IPS-15b (cell line): ENCODE measurements around the gene FBXL22.
A peak's percentile ranks its signal among the peaks of the same experiment; 100 is the strongest.

Experiments
- H3K27me3 ChIP-seq: one replicate; pipeline ENCODE4 v1.6.1; 2013; ENCODE audit warnings: low read length; ENCODE audit not compliant: control insufficient read depth, insufficient read depth
- H3K36me3 ChIP-seq: one replicate; pipeline ENCODE4 v1.6.1; 2013; ENCODE audit warnings: low read length; ENCODE audit not compliant: control insufficient read depth, insufficient read depth
- H3K4me1 ChIP-seq: one replicate; pipeline ENCODE4 v1.6.1; 2013; ENCODE audit warnings: mild to moderate bottlenecking, low read length; ENCODE audit not compliant: control insufficient read depth, insufficient read depth
- H3K4me3 ChIP-seq: one replicate; pipeline ENCODE4 v1.5.1; 2013; ENCODE audit warnings: low read depth, low read length
- H3K9ac ChIP-seq: one replicate; pipeline ENCODE4 v1.6.1; 2013; ENCODE audit warnings: low read depth, mild to moderate bottlenecking, low read length
- H3K9me3 ChIP-seq: one replicate; pipeline ENCODE4 v1.6.1; 2013; ENCODE audit warnings: mild to moderate bottlenecking, low read length; ENCODE audit not compliant: control insufficient read depth, insufficient read depth

FBXL22 gene

GRCh38 chr15:63595688-63596087, 1.5 kb upstream of the FBXL22 start:
- Histone ChIP-seq H3K27me3 (peaks cover 8% of the 10 kb centered on the region), H3K9ac (no peak overlapping the region), H3K4me3 (no peak overlapping the region)

DNA sequence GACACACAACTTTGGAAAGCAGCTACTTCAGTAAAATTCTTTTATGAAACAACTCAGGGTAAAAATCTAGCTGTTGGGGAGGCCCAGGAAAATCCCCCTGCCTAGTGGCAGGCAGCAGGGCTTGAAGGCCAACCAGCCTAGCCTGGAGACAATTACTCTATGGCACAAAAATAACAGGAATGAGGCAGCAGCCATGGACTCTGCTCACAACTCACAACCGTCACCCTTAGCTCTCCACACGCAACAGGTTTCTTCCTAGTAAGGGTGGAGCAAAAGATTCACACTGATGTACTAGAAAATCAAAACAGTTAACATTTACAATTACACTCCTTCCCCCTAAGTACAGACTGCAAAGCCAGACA, 530 bp upstream of the FBXL22 start:
- H3K4me1 ChIP-seq = peaks cover 5% of the 10 kb centered on the region
- peaks cover 2% of the 10 kb centered on the region for H3K36me3 ChIP-seq
- H3K9ac ChIP-seq = no peak overlapping the region
- peaks cover 14% of the 10 kb centered on the region for H3K27me3 ChIP-seq
- no peak overlapping the region for H3K4me3 ChIP-seq
- no peaks in the 10 kb centered on the region for H3K9me3 ChIP-seq

More at GRCh38 chr15:63595688-63596087, 1.5 kb upstream of the FBXL22 start:
- Histone ChIP-seq H3K36me3 (peaks cover 2% of the 10 kb centered on the region), H3K4me1 (peaks cover 5% of the 10 kb centered on the region), H3K9me3 (no peaks in the 10 kb centered on the region)

DNA sequence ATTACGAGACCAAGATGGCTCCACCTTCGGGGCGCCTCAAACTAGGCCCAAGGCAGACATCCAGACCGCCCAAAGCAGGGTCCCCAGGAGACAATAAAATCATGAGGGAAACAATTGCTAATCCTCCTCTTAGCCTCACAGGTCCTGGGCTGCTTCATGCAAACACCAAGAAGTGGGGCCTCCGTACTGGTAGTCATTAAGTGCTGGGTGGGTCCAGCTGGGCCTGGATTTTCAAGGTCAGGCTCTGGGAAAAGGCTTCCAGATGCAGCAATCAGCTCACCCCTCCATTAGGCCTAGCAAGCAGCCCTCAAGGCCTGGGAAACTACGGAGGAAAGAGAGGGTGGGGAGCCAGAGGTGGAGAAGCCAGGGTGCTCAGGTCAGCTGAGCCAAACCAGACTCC, 634 bp downstream of the FBXL22 start:
- H3K9me3 ChIP-seq = no peaks in the 10 kb centered on the region
- no peak overlapping the region for H3K9ac ChIP-seq
- H3K4me1 ChIP-seq = peaks cover 5% of the 10 kb centered on the region
- peaks cover 2% of the 10 kb centered on the region for H3K36me3 ChIP-seq
- H3K27me3 ChIP-seq = peaks cover 23% of the 10 kb centered on the region
- no peak overlapping the region for H3K4me3 ChIP-seq

DNA sequence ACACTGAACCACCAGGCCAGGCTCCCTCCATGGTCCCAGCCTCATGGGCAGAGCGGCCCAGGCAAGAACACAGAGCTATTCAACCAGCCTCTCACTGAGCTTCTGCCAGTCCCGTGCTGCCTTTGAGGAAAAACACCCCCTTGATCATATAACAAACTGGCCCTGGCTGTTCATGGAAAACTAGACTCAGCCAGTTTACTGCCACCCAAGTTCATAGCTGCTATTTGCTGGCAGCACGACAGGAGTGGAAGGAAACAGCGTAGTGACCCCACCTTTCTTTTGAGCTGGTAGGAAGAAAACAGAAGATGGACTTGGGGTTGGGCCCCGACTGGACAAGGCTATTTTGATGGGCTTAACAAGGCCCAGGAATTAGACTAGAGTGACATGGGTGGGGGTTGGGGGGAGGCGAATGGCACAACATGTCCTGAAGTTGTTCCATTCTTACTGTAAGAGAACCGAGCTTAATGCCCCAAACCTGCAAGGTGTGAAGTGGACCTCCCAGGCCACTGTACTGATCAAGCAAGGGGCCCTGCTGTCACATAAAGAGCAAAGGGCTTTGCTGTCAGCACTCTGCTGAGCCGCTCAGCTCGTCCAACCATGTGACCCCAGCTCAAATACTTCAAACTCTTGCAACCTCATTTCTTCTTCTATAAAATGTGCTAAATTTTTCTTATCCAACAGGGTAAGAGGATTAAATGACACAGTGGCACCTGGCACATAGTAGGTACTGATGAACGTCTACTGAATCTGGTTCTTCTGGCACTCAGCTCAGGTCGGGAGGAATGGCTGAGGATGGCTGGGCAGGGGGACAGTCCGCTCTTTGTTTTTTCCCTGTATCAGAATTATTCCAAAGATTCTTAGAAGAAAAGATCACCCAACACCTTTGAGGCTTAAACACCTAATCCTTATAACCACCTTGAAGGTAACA, 1.6 kb downstream of the FBXL22 start:
- no peak overlapping the region for H3K4me3 ChIP-seq

DNA sequence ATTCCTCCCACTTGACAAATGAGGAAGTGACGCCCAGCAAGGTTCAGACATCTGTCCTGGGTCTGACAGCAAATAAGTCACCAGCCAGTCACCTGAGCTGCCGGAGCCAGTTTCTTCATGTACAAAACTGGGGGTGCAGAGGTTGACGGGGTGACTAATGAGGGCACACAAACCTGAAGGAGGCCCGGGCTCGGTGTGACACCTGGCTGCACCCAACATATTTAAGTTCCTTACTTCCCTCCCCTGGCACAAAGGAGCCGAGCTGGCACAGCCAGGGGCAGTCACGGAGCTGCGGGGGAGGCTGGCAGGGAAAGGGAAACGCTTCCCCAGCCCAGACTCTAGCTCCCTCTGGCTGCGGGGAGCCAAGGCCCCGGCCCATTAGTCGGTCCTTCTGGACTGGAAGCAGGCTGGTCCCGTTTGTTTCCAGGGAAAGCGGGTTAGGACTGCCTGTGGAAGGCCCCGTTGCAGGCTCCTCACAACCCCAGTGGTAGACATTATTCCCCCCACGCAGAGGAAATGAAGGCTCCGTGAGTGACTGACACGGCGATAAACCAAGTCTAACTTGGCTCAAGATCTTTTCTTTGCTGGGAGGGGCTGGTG, 2.3 kb downstream of the FBXL22 start:
- Histone ChIP-seq H3K4me1 (peaks cover 5% of the 10 kb centered on the region), H3K36me3 (peaks cover 2% of the 10 kb centered on the region), H3K9ac (no peak overlapping the region), H3K4me3 (peak overlapping the region; percentile 76), H3K9me3 (no peaks in the 10 kb centered on the region), H3K27me3 (peaks cover 27% of the 10 kb centered on the region)

More for the DNA sequence above, 1.6 kb downstream of the FBXL22 start:
- Histone ChIP-seq H3K4me1 (peaks cover 5% of the 10 kb centered on the region), H3K9ac (no peak overlapping the region), H3K36me3 (peaks cover 2% of the 10 kb centered on the region), H3K27me3 (peaks cover 27% of the 10 kb centered on the region), H3K9me3 (no peaks in the 10 kb centered on the region)

DNA sequence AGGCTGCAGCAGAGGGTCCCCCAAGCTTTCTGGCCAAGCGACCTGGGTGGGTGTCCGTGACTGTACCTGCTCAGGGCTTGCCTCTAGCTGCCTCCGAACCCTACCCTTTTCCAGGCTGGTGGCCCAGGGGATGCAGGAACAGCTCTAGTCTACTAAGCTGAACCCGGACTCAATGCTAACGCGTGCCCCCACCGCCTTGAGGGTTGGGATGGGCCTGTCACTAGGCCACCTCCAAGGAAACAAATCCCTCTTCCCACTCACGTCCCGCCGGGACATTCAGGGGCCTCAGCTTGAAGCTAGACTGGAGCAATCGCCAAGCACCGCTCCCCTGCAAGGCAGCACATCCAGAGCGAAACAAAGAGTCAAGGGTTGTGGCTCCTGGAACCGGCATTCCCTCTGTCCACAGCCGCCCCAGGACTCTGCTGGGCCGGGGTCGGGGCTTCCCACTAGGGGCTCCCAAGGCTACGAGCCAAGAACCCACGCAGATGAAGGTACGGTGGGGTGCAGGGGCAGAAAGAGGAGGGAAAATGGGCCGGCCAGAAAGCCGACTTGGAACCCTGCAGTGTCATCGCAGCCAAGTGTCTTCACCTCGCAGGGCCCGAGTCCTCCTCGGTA, 2.9 kb downstream of the FBXL22 start:
- Histone ChIP-seq H3K4me1 (peaks cover 5% of the 10 kb centered on the region), H3K27me3 (peaks cover 27% of the 10 kb centered on the region), H3K9ac (peak overlapping the region; percentile 85)

DNA sequence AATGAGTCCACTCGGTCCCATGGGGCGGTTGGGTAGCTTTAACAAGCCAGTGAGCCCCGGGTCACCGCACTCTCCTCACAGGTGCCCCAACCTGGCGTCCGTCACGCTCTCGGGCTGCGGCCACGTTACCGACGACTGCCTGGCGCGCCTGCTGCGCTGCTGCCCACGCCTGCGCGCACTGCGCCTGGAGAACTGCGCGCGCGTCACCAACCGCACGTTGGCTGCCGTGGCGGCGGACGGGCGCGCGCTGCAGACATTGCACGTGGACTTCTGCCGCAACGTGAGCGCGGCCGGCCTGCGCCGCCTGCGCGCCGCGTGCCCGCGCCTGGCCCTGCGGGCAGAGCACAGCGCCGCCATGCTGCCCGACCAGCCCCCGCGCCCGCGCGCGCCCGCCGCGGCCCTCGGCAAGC, 3.4 kb downstream of the FBXL22 start:
- Histone ChIP-seq H3K36me3 (peaks cover 2% of the 10 kb centered on the region), H3K4me1 (peaks cover 5% of the 10 kb centered on the region), H3K9me3 (no peaks in the 10 kb centered on the region), H3K27me3 (peaks cover 27% of the 10 kb centered on the region), H3K9ac (peak overlapping the region; percentile 85), H3K4me3 (peak overlapping the region; percentile 76)

More for the DNA sequence above, 2.9 kb downstream of the FBXL22 start:
- Histone ChIP-seq H3K36me3 (peaks cover 2% of the 10 kb centered on the region), H3K4me3 (peak overlapping the region; percentile 76), H3K9me3 (no peaks in the 10 kb centered on the region)

DNA sequence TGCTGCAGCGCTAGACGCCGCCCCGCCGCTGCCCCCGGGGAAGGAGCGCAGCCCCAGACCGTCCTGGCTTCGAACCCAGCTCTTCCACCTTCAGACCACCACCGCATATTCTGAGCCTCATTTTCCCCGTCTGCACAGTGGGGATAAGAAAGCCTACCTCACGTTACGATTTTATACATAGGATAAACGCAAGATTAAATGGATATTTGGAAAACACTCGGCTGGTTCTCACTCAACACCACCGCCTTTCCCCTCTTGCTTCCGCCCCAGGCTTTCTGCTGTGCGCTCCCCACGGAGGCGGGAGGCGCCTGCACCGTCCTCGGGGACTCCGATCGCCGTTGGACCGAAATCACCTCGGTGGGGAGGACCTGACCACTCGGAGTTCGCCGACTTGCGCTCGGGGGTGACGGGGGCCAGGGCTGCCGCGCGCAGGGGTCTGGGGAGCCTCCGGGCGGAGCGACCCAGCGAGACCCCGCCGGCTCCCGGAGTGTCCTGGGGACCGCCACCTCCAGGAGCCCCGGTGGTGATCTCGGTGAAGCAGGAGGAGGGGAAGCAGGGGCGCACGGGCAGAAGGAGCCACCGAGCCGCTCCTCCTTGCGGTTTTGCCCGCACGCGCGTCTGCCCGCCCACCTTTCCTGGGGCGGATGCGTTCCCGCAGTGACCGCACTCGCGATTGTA, 4.0 kb downstream of the FBXL22 start:
- H3K4me1 ChIP-seq = peaks cover 5% of the 10 kb centered on the region
- peaks cover 2% of the 10 kb centered on the region for H3K36me3 ChIP-seq
- peaks cover 27% of the 10 kb centered on the region for H3K27me3 ChIP-seq
- H3K9me3 ChIP-seq = no peaks in the 10 kb centered on the region
- peak overlapping the region; percentile 76 for H3K4me3 ChIP-seq
- H3K9ac ChIP-seq = peak overlapping the region; percentile 61

DNA sequence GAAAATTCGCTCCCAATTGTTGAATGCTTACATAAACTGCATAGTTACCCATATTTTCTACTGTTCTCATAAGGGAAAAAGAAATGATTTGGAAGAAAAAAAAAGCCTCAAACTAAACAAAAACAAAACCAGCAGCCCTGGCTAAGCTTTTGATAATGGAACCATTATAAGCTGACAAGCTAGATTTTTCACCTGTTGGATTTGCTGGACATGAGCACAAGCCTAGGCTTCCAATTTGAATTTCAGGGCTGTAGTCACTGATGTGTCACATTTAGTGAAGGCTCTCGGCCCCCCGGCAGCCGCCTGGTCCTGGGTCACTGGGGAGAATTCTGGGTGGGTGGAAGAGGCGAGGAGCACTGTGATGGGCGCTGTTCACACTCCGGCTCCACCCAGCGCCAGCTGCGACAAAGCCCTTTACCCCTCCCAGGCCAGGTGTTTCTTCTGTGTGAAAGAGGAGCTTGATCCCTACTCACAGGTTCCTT, 4.6 kb downstream of the FBXL22 start:
- Histone ChIP-seq H3K9ac (no peak overlapping the region), H3K4me1 (peaks cover 5% of the 10 kb centered on the region), H3K4me3 (peak overlapping the region; percentile 76), H3K36me3 (peaks cover 2% of the 10 kb centered on the region), H3K27me3 (peaks cover 27% of the 10 kb centered on the region), H3K9me3 (no peaks in the 10 kb centered on the region)

DNA sequence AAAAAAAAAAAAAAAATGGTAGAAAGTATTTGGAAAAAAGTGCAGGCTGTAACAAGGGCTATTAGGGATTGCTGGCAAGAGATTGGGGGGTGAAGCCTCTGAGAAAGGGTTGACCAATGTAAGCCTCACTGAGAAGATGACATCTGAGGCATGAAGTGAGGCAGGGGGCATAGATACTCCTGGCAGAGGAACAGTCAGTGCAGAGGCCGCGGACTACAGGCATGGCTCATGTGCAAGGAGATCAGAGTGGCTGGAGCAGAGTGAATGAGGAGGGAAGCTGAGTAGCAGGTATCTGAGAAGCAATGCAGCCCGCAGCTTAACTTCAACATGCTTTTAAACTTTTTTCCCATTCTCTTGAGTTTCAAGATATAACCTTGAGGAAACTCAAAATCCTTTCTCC, 5.4 kb downstream of the FBXL22 start:
- Histone ChIP-seq H3K27me3 (peaks cover 27% of the 10 kb centered on the region), H3K9ac (no peak overlapping the region), H3K9me3 (no peaks in the 10 kb centered on the region), H3K36me3 (no peaks in the 10 kb centered on the region), H3K4me1 (peaks cover 5% of the 10 kb centered on the region), H3K4me3 (no peak overlapping the region)

- H3K27me3 ChIP-seq = peaks cover 27% of the 10 kb centered on the region
- H3K4me3 ChIP-seq = no peak overlapping the region
- H3K36me3 ChIP-seq = no peaks in the 10 kb centered on the region
- no peak overlapping the region for H3K9ac ChIP-seq
- H3K9me3 ChIP-seq = no peaks in the 10 kb centered on the region
- H3K4me1 ChIP-seq = peaks cover 5% of the 10 kb centered on the region
Measured at GRCh38 chr15:63603516-63603915, 6.3 kb downstream of the FBXL22 start.
